ENCODE measurements around the gene SH2D1B.

DNA sequence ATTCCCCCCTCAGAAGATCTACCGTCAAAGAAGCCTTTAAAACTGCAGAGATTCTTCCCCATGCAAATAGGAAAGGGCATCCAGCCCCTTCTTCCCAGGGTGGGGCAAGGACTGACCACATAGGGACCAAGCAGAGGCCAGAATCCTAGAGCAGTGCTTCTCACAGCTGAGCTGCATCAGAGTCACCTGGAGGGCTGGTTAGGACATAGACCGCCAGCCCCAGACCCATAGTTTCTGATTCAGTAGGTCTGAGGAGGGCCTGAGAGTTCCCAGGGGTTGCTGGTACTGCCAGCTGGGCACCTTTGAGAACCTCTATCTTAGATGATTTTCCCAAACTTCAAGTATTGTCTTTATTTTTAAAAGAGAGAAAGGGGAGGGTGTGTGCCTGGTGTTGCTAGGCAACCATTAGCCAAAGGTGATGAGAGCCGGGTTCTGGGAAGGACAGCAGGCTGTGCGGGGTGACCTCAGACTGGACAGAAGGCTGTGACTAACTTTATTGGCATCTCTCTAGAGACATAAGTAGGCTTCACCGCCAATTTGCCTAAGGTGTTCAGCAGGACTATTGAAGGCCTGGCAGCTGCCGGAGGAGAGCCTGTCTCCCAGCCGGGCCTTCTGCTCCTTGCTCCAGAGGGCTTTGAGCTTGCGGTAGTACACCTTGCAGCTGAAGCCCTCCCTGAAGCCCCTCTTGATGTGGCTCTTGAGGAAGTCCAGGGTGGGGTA lies 38.2 kb downstream of the SH2D1B start:
- TF ChIP-seq CTCF (IDR thresholded peaks at IDR 0.05) (no peak), POLR2A (IDR thresholded peaks at IDR 0.05) (no peak)

Measured in Peyer's patch (tissue), 4 donors.